B cell (primary cell): ENCODE measurements around the gene TEX13A. TPM values are rescaled to one million over a fixed set of nuclear protein-coding genes. Genes with fewer than 3 reads are reported as not detected.

Experiments
- ATAC-seq: fragments of 200-7000 bp; cut with Tn5 transposase; one replicate; pipeline ENCODE4 v1.10.0; 2021; ENCODE audit warnings: low read depth, mild to moderate bottlenecking, moderate number of reproducible peaks, moderate library complexity
- CTCF ChIA-PET: fragments of 350-600 bp; sonication (Branson Sonifier 250); formaldehyde crosslinking; loops from one replicate; lab custom pipeline; 2021; ENCODE audit warnings: antibody characterized with exemption, inconsistent platforms; lab: Charles Lee
- POLR2A ChIA-PET: fragments of 350-600 bp; sonication (Branson Sonifier 250); formaldehyde crosslinking; loops from one replicate; lab custom pipeline; 2021; ENCODE audit warnings: antibody characterized with exemption; lab: Charles Lee
- DNase-seq: peaks from one replicate; pipeline ENCODE4 v3.0.0; 2013
- H2AFZ ChIP-seq: 2 replicates; pipeline ENCODE4 v1.6.1; 2012; ENCODE audit warnings: mild to moderate bottlenecking, low read depth, low read length; ENCODE audit not compliant: insufficient read depth, poor library complexity, severe bottlenecking
- H3K27ac ChIP-seq, 2 donors: 1 replicate in 1 of 2; 2 replicates in 1 of 2; pipeline ENCODE4 v1.5.1; 2012 to 2013; ENCODE audit warnings: low read length in 2 of 2, mild to moderate bottlenecking in 2 of 2, moderate library complexity in 1 of 2
- H3K27me3 ChIP-seq, 4 experiments: fragments of 200-600 bp in 1 of 4; sonication (generic) in 1 of 4; replicated peaks in 1 of 4; 1 replicate in 2 of 4; 2 replicates in 2 of 4; pipeline versions ENCODE4 v1.6.1 to v1.7.0; 2013 to 2016; ENCODE audit warnings: low read length in 3 of 4, mild to moderate bottlenecking in 2 of 4, mixed read lengths in 1 of 4, moderate library complexity in 1 of 4; ENCODE audit not compliant: insufficient read depth in 4 of 4, control insufficient read depth in 3 of 4; ENCODE audit errors: control extremely low read depth in 1 of 4
- H3K36me3 ChIP-seq, 2 experiments: replicated peaks in 1 of 2; 1 replicate in 1 of 2; 2 replicates in 1 of 2; pipeline versions ENCODE4 v1.6.1 to v1.7.1; 2013; ENCODE audit warnings: low read length in 1 of 2; ENCODE audit not compliant: insufficient read depth in 2 of 2, control insufficient read depth in 1 of 2; ENCODE audit errors: control extremely low read depth in 1 of 2, extremely low read depth in 1 of 2
- H3K4me1 ChIP-seq, 2 donors: fragments of 200-600 bp in 1 of 2; sonication (generic) in 1 of 2; 1 replicate in 1 of 2; 2 replicates in 1 of 2; pipeline versions ENCODE4 v1.5.1 to v1.6.1; 2013 to 2017; ENCODE audit warnings: low read length in 2 of 2; ENCODE audit not compliant: control insufficient read depth in 2 of 2, insufficient read depth in 2 of 2
- H3K4me2 ChIP-seq: replicated peaks from 2 replicates; pipeline ENCODE3; 2012; ENCODE audit warnings: mild to moderate bottlenecking, low read depth, low read length; ENCODE audit not compliant: poor library complexity, severe bottlenecking
- H3K4me3 ChIP-seq, 5 experiments: fragments of 200-600 bp in 1 of 5; sonication (generic) in 1 of 5; 1 replicate in 3 of 5; 2 replicates in 2 of 5; pipeline versions ENCODE4 v1.5.1 to v1.7.0; 2011 to 2016; ENCODE audit warnings: low read length in 4 of 5, mild to moderate bottlenecking in 4 of 5, low read depth in 2 of 5, control low read depth in 1 of 5, moderate library complexity in 1 of 5; ENCODE audit not compliant: insufficient read depth in 1 of 5; ENCODE audit errors: control extremely low read depth in 1 of 5, extremely low read depth in 1 of 5
- H3K79me2 ChIP-seq: fragments of 200-600 bp; sonication (generic); one replicate; pipeline ENCODE4 v1.6.0; 2016; ENCODE audit warnings: low read length; ENCODE audit not compliant: control insufficient read depth, insufficient read depth
- H3K9ac ChIP-seq: fragments of 200-600 bp; sonication (generic); 2 replicates; pipeline ENCODE4 v1.6.1; 2017; ENCODE audit warnings: mild to moderate bottlenecking, low read length, moderate library complexity
- H3K9me3 ChIP-seq, 3 donors: one replicate each; pipeline versions ENCODE4 v1.6.1 to v1.7.1; 2013; ENCODE audit warnings: low read length in 2 of 3; ENCODE audit not compliant: control insufficient read depth in 2 of 3, insufficient read depth in 1 of 3; ENCODE audit errors: control extremely low read depth in 1 of 3
- H4K20me1 ChIP-seq: 2 replicates; pipeline ENCODE4 v1.6.0; 2012; ENCODE audit warnings: mild to moderate bottlenecking, low read length; ENCODE audit not compliant: insufficient read depth, control insufficient read depth, poor library complexity, severe bottlenecking
- H3K27ac Mint-ChIP-seq: one replicate; pipeline ENCODE4 v1.8.0; 2021; ENCODE audit warnings: mixed read lengths
- H3K27me3 Mint-ChIP-seq: one replicate; pipeline ENCODE4 v1.8.0; 2021; ENCODE audit warnings: mixed read lengths
- H3K4me1 Mint-ChIP-seq: one replicate; pipeline ENCODE4 v1.8.0; 2021; ENCODE audit warnings: mixed read lengths
- H3K4me3 Mint-ChIP-seq: one replicate; pipeline ENCODE4 v1.8.0; 2021; ENCODE audit warnings: mixed read lengths
- H3K9me3 Mint-ChIP-seq: one replicate; pipeline ENCODE4 v1.8.0; 2022; ENCODE audit warnings: mixed read lengths; ENCODE audit not compliant: insufficient read depth
- EZH2 ChIP-seq: IDR thresholded peaks from 2 replicates; pipeline ENCODE4 v1.6.1; 2012; ENCODE audit warnings: borderline replicate concordance, low read depth, mild to moderate bottlenecking, moderate library complexity, low read length; ENCODE audit not compliant: insufficient read depth, poor library complexity, severe bottlenecking
- WGBS: methylation state at CpG from one replicate; pipeline ENCODE4 v1.1.5; 2013; ENCODE audit warnings: missing lambda C conversion rate; ENCODE audit not compliant: insufficient coverage; 5-methylcytosine and 5-hydroxymethylcytosine counted together
- intact Hi-C: fragments of 100-400 bp; cut with micrococcal nuclease; formaldehyde crosslinking; loops from one replicate; pipeline ENCODE4 v1.10.0; 2022
- polyA minus RNA-seq: library from RNA; depleted of rRNA, polyadenylated mRNA; stranded (reverse); fragments of >200 nt; gene quantifications from 2 replicates; pipeline ENCODE4 v1.2.3, GENCODE V29; 2012
- polyA plus RNA-seq: library from polyadenylated mRNA; depleted of rRNA; stranded (reverse); fragments of >200 nt; gene quantifications from 2 replicates; pipeline ENCODE4 v1.2.3, GENCODE V29; 2012
- total RNA-seq, 2 donors: library from RNA; stranded (reverse); fragments of 120-200 nt in 1 of 2; gene quantifications; 1 replicate in 1 of 2; 2 replicates in 1 of 2; pipeline versions ENCODE4 v1.2.3 to v1.2.4, GENCODE V29; 2013 to 2022
- TF ChIP-seq, protein P1 (sequence below): fragments of 200-600 bp; IDR thresholded peaks from one replicate; pipeline ENCODE4 v1.8.0; 2022; ENCODE audit warnings: antibody characterized with exemption, mild to moderate bottlenecking

Gene TEX13A, protein sequence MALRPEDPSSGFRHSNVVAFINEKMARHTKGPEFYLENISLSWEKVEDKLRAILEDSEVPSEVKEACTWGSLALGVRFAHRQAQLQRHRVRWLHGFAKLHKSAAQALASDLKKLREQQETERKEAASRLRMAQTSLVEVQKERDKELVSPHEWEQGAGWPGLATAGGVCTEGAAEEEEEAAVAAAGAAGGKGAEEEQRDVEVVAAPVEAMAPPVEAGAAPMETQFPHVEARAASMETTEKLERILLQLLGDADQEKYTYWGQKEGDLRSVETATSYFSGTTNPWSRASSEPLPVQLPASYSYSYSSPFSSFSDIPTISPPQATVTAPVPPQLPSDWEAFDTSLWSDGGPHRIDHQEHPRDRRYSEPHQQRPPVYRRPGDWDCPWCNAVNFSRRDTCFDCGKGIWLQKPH
- not detected in 2 replicates for total RNA-seq
- not detected for total RNA-seq (2013)
- polyA plus RNA-seq = not detected in 2 replicates
- not detected in 2 replicates for polyA minus RNA-seq

DNA sequence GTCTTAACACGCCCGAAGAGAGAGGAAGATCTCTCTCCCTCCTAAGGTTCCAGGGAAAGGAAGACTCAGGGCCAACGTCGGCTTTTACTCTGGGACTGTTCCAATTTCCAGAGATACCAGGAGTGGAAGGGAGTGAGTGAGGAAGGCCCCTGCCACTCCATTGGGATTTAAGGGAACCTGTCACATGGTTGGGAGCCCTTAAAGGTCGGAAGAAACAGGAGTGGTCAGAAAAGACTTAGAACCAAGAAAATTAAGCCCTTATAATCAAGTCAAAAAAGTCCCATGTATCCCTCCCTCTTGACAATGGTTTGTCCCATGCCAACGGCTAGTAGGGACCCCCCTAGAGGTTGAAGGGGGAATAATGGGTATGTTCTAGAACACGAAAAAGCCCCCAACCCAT is at the start of gene TEX13A:
Gene TEX13A, minus strand, starts transcription at position 59 of the 400 bp plus-strand sequence. CDS start 297 bp downstream, outside the sequence.
- no peaks in the 10 kb centered on the region for H4K20me1 ChIP-seq
- intact Hi-C loops = no loop called here
- H3K79me2 ChIP-seq = no peaks in the 10 kb centered on the region
- no peaks in the 10 kb centered on the region for H3K27me3 Mint-ChIP-seq
- TF ChIP-seq, protein P1, sequence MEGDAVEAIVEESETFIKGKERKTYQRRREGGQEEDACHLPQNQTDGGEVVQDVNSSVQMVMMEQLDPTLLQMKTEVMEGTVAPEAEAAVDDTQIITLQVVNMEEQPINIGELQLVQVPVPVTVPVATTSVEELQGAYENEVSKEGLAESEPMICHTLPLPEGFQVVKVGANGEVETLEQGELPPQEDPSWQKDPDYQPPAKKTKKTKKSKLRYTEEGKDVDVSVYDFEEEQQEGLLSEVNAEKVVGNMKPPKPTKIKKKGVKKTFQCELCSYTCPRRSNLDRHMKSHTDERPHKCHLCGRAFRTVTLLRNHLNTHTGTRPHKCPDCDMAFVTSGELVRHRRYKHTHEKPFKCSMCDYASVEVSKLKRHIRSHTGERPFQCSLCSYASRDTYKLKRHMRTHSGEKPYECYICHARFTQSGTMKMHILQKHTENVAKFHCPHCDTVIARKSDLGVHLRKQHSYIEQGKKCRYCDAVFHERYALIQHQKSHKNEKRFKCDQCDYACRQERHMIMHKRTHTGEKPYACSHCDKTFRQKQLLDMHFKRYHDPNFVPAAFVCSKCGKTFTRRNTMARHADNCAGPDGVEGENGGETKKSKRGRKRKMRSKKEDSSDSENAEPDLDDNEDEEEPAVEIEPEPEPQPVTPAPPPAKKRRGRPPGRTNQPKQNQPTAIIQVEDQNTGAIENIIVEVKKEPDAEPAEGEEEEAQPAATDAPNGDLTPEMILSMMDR = no peak
- TF ChIP-seq EZH2 = no peak
- H3K27me3 ChIP-seq = no peaks in the 10 kb centered on the region
- no peak within 1 kb of the TSS for H2AFZ ChIP-seq
- no peak within 1 kb of the TSS for H3K27ac ChIP-seq
- H3K4me1 ChIP-seq = no peaks in the 10 kb centered on the region
- H3K36me3 ChIP-seq = no peaks in the 10 kb centered on the region
- POLR2A ChIA-PET = no interaction called here
- no CpG with 5 or more reads among the region's 7 CpGs for WGBS
- no peak within 1 kb of the TSS for H3K4me2 ChIP-seq
- no peak within 1 kb of the TSS for H3K9ac ChIP-seq
- no peak within 1 kb of the TSS for H3K4me3 Mint-ChIP-seq
- peaks cover 0 to 5% (median 0%) of the 10 kb centered on the region in 3 donors for H3K9me3 ChIP-seq
- CTCF ChIA-PET = no interaction called here
- H3K4me1 Mint-ChIP-seq = no peaks in the 10 kb centered on the region
- ATAC-seq (no peak), DNase-seq (no peak)
- H3K4me3 ChIP-seq = no peak within 1 kb of the TSS
- no peaks in the 10 kb centered on the region for H3K9me3 Mint-ChIP-seq
- no peak within 1 kb of the TSS for H3K27ac Mint-ChIP-seq

DNA sequence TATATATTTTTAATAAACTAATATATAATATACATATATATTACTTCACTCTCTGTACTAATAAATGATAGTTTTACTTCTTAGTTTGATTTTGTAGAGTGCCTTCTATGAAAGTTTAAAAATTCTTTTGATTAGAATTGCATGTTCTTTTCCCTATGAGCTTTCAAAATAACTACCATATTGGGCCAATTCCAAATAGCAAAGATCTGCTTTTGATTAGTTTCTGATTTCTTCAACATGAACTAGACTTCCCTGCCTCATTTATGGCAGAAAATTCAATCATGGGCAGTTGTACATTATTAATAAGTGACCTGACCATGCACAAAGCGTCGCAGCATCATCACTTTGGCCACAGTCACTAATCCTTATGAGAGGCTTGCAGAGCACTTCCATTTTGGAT is 48.9 kb upstream of the TEX13A start:
- TF ChIP-seq, protein P1 = no peak
- no peak for TF ChIP-seq EZH2
- no CpG with 5 or more reads among the region's 2 CpGs for WGBS
- ChIA-PET CTCF (no interaction called here), POLR2A (no interaction called here)
- Histone ChIP-seq H3K9me3 (no peaks in the 10 kb centered on the region), H4K20me1 (no peaks in the 10 kb centered on the region), H3K4me3 (no peak overlapping the region), H2AFZ (no peak overlapping the region), H3K4me1 (no peaks in the 10 kb centered on the region), H3K36me3 (no peaks in the 10 kb centered on the region), H3K79me2 (no peaks in the 10 kb centered on the region), H3K27me3 (no peaks in the 10 kb centered on the region), H3K4me2 (no peak overlapping the region), H3K27ac (no peak overlapping the region), H3K9ac (no peak overlapping the region)
- H3K4me1 Mint-ChIP-seq = no peaks in the 10 kb centered on the region
- no peak overlapping the region for H3K27ac Mint-ChIP-seq
- no peaks in the 10 kb centered on the region for H3K9me3 Mint-ChIP-seq
- DNase-seq (no peak), ATAC-seq (no peak)
- no peaks in the 10 kb centered on the region for H3K27me3 Mint-ChIP-seq
- H3K4me3 Mint-ChIP-seq = no peak overlapping the region
- intact Hi-C loops = no loop called here
